ENCODE data around the gene MAP4K4. TPM values are rescaled to one million over a fixed set of nuclear protein-coding genes. Genes with fewer than 3 reads are reported as not detected.

MAP4K4 gene
- polyA plus RNA-seq, 3 donors, result 5.3 to 66.9 (median 8.7) TPM

GRCh38 chr2:101733257-101733993, 35.9 kb downstream of the MAP4K4 start:
- Mint-ChIP-seq H3K9me3 (peaks cover 0 to 2% (median 0%) of the 10 kb centered on the region in 7 donors), H3K4me1 (peaks cover 87% of the 10 kb centered on the region), H3K27me3 (ENCODE audit: low read depth in 3 of 3) (no peaks in the 10 kb centered on the region), H3K4me3 (no peak overlapping the region), H3K27ac (peak overlapping the region in 4 of 7 donors; percentile 12 to 72 (median 44)), H3K36me3 (peaks cover 4 to 15% of the 10 kb centered on the region in 2 donors)
- no peak overlapping the region for H3K4me2 ChIP-seq (replicated peaks; ENCODE audit: extremely low read depth, low read length, poor library complexity, severe bottlenecking)
- H3K4me3 ChIP-seq (replicated peaks in 1 of 3; ENCODE audit: low read depth in 2 of 3, low read length in 3 of 3), result no peak overlapping the region
- intact Hi-C loops (cut with micrococcal nuclease), result no loop called here
- peaks cover 98% of the 10 kb centered on the region for H4K20me1 ChIP-seq (ENCODE audit: insufficient read depth, low read length)
- DNase-seq, result no peak
- H3K27ac ChIP-seq (ENCODE audit: low read depth in 1 of 2, low read length in 2 of 2), result peak overlapping the region in 1 of 2 donors; percentile 35
- no peaks in the 10 kb centered on the region for H3K27me3 ChIP-seq (ENCODE audit: control insufficient read depth in 2 of 2, insufficient read depth in 2 of 2, low read length in 2 of 2)
- no peak for TF ChIP-seq CTCF (IDR thresholded peaks at IDR 0.05)
- H3K79me2 ChIP-seq (ENCODE audit: insufficient read depth, low read length), result peaks cover 99% of the 10 kb centered on the region
- H3K36me3 ChIP-seq (replicated peaks in 1 of 2; ENCODE audit: control insufficient read depth in 1 of 2, insufficient read depth in 2 of 2, low read length in 2 of 2), result no peaks in the 10 kb centered on the region
- no peak overlapping the region for H3K9ac ChIP-seq (ENCODE audit: insufficient read depth, low read length, poor library complexity, severe bottlenecking)
- H3K4me1 ChIP-seq (ENCODE audit: control insufficient read depth in 1 of 2, insufficient read depth in 2 of 2, low read length in 2 of 2), result peaks cover 63 to 86% of the 10 kb centered on the region in 2 donors
- H2AFZ ChIP-seq (ENCODE audit: insufficient read depth, low read depth, low read length, poor library complexity, severe bottlenecking), result no peak overlapping the region
- 68% methylated on average over 3 of the region's 4 CpGs for WGBS (ENCODE audit: insufficient coverage)
- H3K9me3 ChIP-seq (replicated peaks in 1 of 2; ENCODE audit: control insufficient read depth in 1 of 2, insufficient read depth in 1 of 2, low read length in 2 of 2), result no peaks in the 10 kb centered on the region

- H3K27ac ChIP-seq (ENCODE audit: low read depth in 1 of 2, low read length in 2 of 2), result peak overlapping the region in 1 of 2 donors; percentile 77
- H3K4me3 Mint-ChIP-seq, result no peak overlapping the region
- no peaks in the 10 kb centered on the region for H3K27me3 Mint-ChIP-seq (ENCODE audit: low read depth in 3 of 3)
- no peaks in the 10 kb centered on the region for H3K9me3 ChIP-seq (replicated peaks in 1 of 2; ENCODE audit: control insufficient read depth in 1 of 2, insufficient read depth in 1 of 2, low read length in 2 of 2)
- H3K4me1 Mint-ChIP-seq, result peaks cover 85% of the 10 kb centered on the region
- WGBS (ENCODE audit: insufficient coverage), result 96% methylated on average over 5 of the region's 9 CpGs
- no peak overlapping the region for H3K4me3 ChIP-seq (replicated peaks in 1 of 3; ENCODE audit: low read depth in 2 of 3, low read length in 3 of 3)
- H3K9me3 Mint-ChIP-seq, result peaks cover 0 to 2% (median 0%) of the 10 kb centered on the region in 7 donors
- peaks cover 99% of the 10 kb centered on the region for H3K79me2 ChIP-seq (ENCODE audit: insufficient read depth, low read length)
- peaks cover 6 to 13% of the 10 kb centered on the region in 2 donors for H3K36me3 Mint-ChIP-seq
- no peaks in the 10 kb centered on the region for H3K27me3 ChIP-seq (ENCODE audit: control insufficient read depth in 2 of 2, insufficient read depth in 2 of 2, low read length in 2 of 2)
- intact Hi-C loops (cut with micrococcal nuclease), result loop anchor here (5.0 kb wide), 2 partner anchors 32 to 37 kb away; partner anchors contain the start of gene MAP4K4 (in 1 of the 2)
- no peak for DNase-seq
- H3K4me2 ChIP-seq (replicated peaks; ENCODE audit: extremely low read depth, low read length, poor library complexity, severe bottlenecking), result no peak overlapping the region
- H3K36me3 ChIP-seq (replicated peaks in 1 of 2; ENCODE audit: control insufficient read depth in 1 of 2, insufficient read depth in 2 of 2, low read length in 2 of 2), result no peaks in the 10 kb centered on the region
- peaks cover 96% of the 10 kb centered on the region for H4K20me1 ChIP-seq (ENCODE audit: insufficient read depth, low read length)
- TF ChIP-seq CTCF (IDR thresholded peaks at IDR 0.05), result no peak
- peak overlapping the region in 5 of 7 donors; percentile 28 to 76 (median 49) for H3K27ac Mint-ChIP-seq
- peaks cover 67 to 86% of the 10 kb centered on the region in 2 donors for H3K4me1 ChIP-seq (ENCODE audit: control insufficient read depth in 1 of 2, insufficient read depth in 2 of 2, low read length in 2 of 2)
- H3K9ac ChIP-seq (ENCODE audit: insufficient read depth, low read length, poor library complexity, severe bottlenecking), result no peak overlapping the region
- H2AFZ ChIP-seq (ENCODE audit: insufficient read depth, low read depth, low read length, poor library complexity, severe bottlenecking), result no peak overlapping the region
Measured at GRCh38 chr2:101734505-101735165, 37.1 kb downstream of the MAP4K4 start.
